K562 (cell line): ENCODE measurements around the gene ZNF124. TPM values are rescaled to one million over a fixed set of nuclear protein-coding genes. Genes with fewer than 3 reads are reported as not detected.

Experiments
- ATAC-seq: fragments of 200-7000 bp; cut with Tn5 transposase; 3 replicates; pipeline ENCODE4 v1.9.1; 2020; ENCODE audit warnings: moderate library complexity
- BruUV-seq: library from RNA; stranded (reverse); fragments of 400-500 nt; replicated peaks from 2 replicates; lab custom pipeline; 2021; lab: Mats Ljungman, UMichigan
- CTCF ChIA-PET: fragments of 300-600 bp; formaldehyde crosslinking; extraction: SDS; loops from one replicate; lab custom pipeline; 2021; ENCODE audit warnings: low intra/inter-chr PET ratio; lab: Yijun Ruan, JAX
- POLR2A ChIA-PET: fragments of 300-600, 350-650 bp; sonication (Branson Sonifier 250); formaldehyde crosslinking; extraction: SDS; loops from one replicate; lab custom pipeline; 2021; ENCODE audit warnings: antibody characterized with exemption, inconsistent platforms; lab: Yijun Ruan, JAX
- DNase-seq, 4 experiments: peaks; one replicate each; pipeline versions ENCODE4 v3.0.0 to v3.0.0-alpha.2; 2011 to 2018; ENCODE audit warnings: low spot score in 3 of 4, mixed read lengths in 3 of 4; ENCODE audit errors: extremely low read depth in 1 of 4
- FAIRE-seq: peaks from 2 replicates; lab custom pipeline; 2011; peaks lifted over from hg19 to GRCh38; lab: Jason Lieb, UNC
- H2AFZ ChIP-seq: 2 replicates; pipeline ENCODE4 v1.6.0; 2011; ENCODE audit warnings: low read depth, low read length, control low read depth, inconsistent platforms
- H3K27ac ChIP-seq: fragments of 200-600 bp; 3 replicates; pipeline ENCODE4 v1.8.0; 2011; ENCODE audit warnings: low read depth, mild to moderate bottlenecking, control low read depth, inconsistent platforms, low read length, moderate library complexity, mixed read lengths; ENCODE audit errors: extremely low read depth
- H3K27me3 ChIP-seq, 2 experiments: fragments of 300-600 bp in 1 of 2; 2 replicates in 1 of 2; 3 replicates in 1 of 2; pipeline versions ENCODE4 v1.6.0 to v1.8.0; 2011; ENCODE audit warnings: inconsistent platforms in 2 of 2, low read length in 2 of 2, mild to moderate bottlenecking in 1 of 2, mixed read lengths in 1 of 2, moderate library complexity in 1 of 2; ENCODE audit not compliant: control insufficient read depth in 2 of 2, insufficient read depth in 2 of 2
- H3K36me3 ChIP-seq: fragments of 300-600 bp; 3 replicates; pipeline ENCODE4 v1.8.0; 2011; ENCODE audit warnings: mild to moderate bottlenecking, low read length, inconsistent platforms; ENCODE audit not compliant: control insufficient read depth, insufficient read depth
- H3K4me1 ChIP-seq, 2 experiments: fragments of 200-600 bp in 1 of 2; replicated peaks in 1 of 2; 2 replicates in 1 of 2; 3 replicates in 1 of 2; pipeline versions ENCODE4 v1.5.1 to v1.8.0; 2011; ENCODE audit warnings: inconsistent platforms in 2 of 2, low read length in 2 of 2, mild to moderate bottlenecking in 1 of 2, mixed read lengths in 1 of 2, moderate library complexity in 1 of 2; ENCODE audit not compliant: control insufficient read depth in 2 of 2, insufficient read depth in 2 of 2
- H3K4me2 ChIP-seq: 2 replicates; pipeline ENCODE4 v1.6.1; 2011; ENCODE audit warnings: low read length, control low read depth, inconsistent platforms, mixed read lengths; ENCODE audit not compliant: insufficient read depth
- H3K4me3 ChIP-seq: fragments of 200-600 bp; sonication (generic), shearing (Covaris generic); 2 replicates; pipeline ENCODE4 v1.5.1; 2016; ENCODE audit warnings: control low read depth, inconsistent platforms
- H3K79me2 ChIP-seq: fragments of 200-600 bp; 3 replicates; pipeline ENCODE4 v1.8.0; 2011; ENCODE audit warnings: low read length, inconsistent platforms; ENCODE audit not compliant: control insufficient read depth, insufficient read depth
- H3K9ac ChIP-seq, 2 experiments: 2 replicates each; pipeline versions ENCODE4 v1.6.0 to v1.6.1; 2011; ENCODE audit warnings: low read depth in 2 of 2, low read length in 2 of 2, control low read depth in 1 of 2, inconsistent platforms in 1 of 2, mild to moderate bottlenecking in 1 of 2, mixed read lengths in 1 of 2; ENCODE audit not compliant: insufficient read depth in 1 of 2
- H3K9me1 ChIP-seq: one replicate; pipeline ENCODE4 v1.6.0; 2011; ENCODE audit warnings: inconsistent platforms, mild to moderate bottlenecking, low read length, moderate library complexity; ENCODE audit not compliant: control insufficient read depth, insufficient read depth
- H3K9me3 ChIP-seq: replicated peaks from 2 replicates; pipeline ENCODE4 v1.5.1; 2011; ENCODE audit warnings: low read depth, low read length, inconsistent platforms; ENCODE audit not compliant: control insufficient read depth, insufficient read depth
- H4K20me1 ChIP-seq: replicated peaks from 2 replicates; pipeline ENCODE4 v1.6.1; 2011; ENCODE audit warnings: low read length, inconsistent platforms, mixed read lengths; ENCODE audit not compliant: control insufficient read depth, insufficient read depth
- HDAC2 ChIP-seq: fragments of 450-650 bp; IDR thresholded peaks from 2 replicates; pipeline ENCODE4 v1.6.1; 2016; ENCODE audit warnings: mild to moderate bottlenecking
- KDM1A ChIP-seq, 2 experiments: fragments of 450-650 bp; IDR thresholded peaks; 2 replicates each; pipeline ENCODE4 v1.6.1; 2016; ENCODE audit warnings: mild to moderate bottlenecking in 2 of 2
- MAFK ChIP-seq: IDR thresholded peaks from 2 replicates; pipeline ENCODE4 v1.6.1; 2011; ENCODE audit warnings: low read length, improper control_type of control experiment
- MNT ChIP-seq, 2 experiments: fragments of 450-650 bp; conservative IDR thresholded peaks; 2 replicates each; pipeline ENCODE4 v1.6.1; 2017; ENCODE audit warnings: mild to moderate bottlenecking in 2 of 2, moderate library complexity in 2 of 2
- NCOR1 ChIP-seq: fragments of 450-650 bp; IDR thresholded peaks from 2 replicates; pipeline ENCODE4 v1.6.1; 2016; ENCODE audit warnings: mild to moderate bottlenecking, moderate library complexity
- RBM22 ChIP-seq: fragments of 200-400 bp; formaldehyde crosslinking; IDR thresholded peaks from 2 replicates; pipeline ENCODE4 v1.6.1; 2018; ENCODE audit warnings: low read length, low read depth; ENCODE audit not compliant: poor library complexity, severe bottlenecking
- TOE1 ChIP-seq, 2 experiments: fragments of 450-650 bp in 1 of 2; sonication (generic) in 1 of 2; formaldehyde crosslinking in 1 of 2; IDR thresholded peaks; 2 replicates each; pipeline versions ENCODE4 v1.7.1 to v1.8.0; 2016 to 2022; ENCODE audit warnings: borderline replicate concordance in 2 of 2, mild to moderate bottlenecking in 2 of 2, antibody characterized with exemption in 1 of 2, inconsistent platforms in 1 of 2, low read depth in 1 of 2, missing genetic modification reagents in 1 of 2, moderate library complexity in 1 of 2
- TRIM24 ChIP-seq, 2 experiments: fragments of 450-650 bp; IDR thresholded peaks; 2 replicates each; pipeline ENCODE4 v1.6.1; 2016
- VEZF1 ChIP-seq: fragments of 200-800 bp; sonication (Bioruptor generic); IDR thresholded peaks from 2 replicates; pipeline ENCODE4 v1.6.1; 2017; ENCODE audit warnings: missing genetic modification characterization, missing compliant biosample characterization
- ZBTB11 ChIP-seq, 3 experiments: fragments of 200-800 bp in 1 of 3; fragments of 250-450 bp in 1 of 3; fragments of 450-650 bp in 1 of 3; sonication (Bioruptor Pico) in 1 of 3; sonication (Bioruptor generic) in 1 of 3; formaldehyde crosslinking in 1 of 3; IDR thresholded peaks; 2 replicates each; pipeline versions ENCODE4 v1.6.1 to v1.8.0; 2016 to 2022; ENCODE audit warnings: mild to moderate bottlenecking in 2 of 3, missing genetic modification characterization in 2 of 3, missing compliant biosample characterization in 1 of 3, moderate library complexity in 1 of 3
- ZNF384 ChIP-seq: IDR thresholded peaks from 2 replicates; pipeline ENCODE4 v1.6.1; 2012; ENCODE audit warnings: low read depth, low read length, improper control_type of control experiment
- ZNF512 ChIP-seq: IDR thresholded peaks from 2 replicates; pipeline ENCODE4 v1.6.1; 2016; ENCODE audit warnings: missing genetic modification characterization, missing compliant biosample characterization
- WGBS: fragments of 100-300 bp; shearing (Covaris generic); methylation state at CpG from one replicate; pipeline ENCODE4 v1.1.6; 2016; ENCODE audit warnings: low coverage, mixed read lengths; ENCODE audit not compliant: insufficient coverage; ENCODE audit errors: missing lambda C conversion rate; 5-methylcytosine and 5-hydroxymethylcytosine counted together
- in situ Hi-C: fragments of 300-500 bp; cut with MboI; formaldehyde crosslinking; loops from 4 replicates; pipeline ENCODE4 v1.15.0; 2018; ENCODE audit warnings: inconsistent platforms, mixed read lengths
- intact Hi-C: fragments of 100-400 bp; cut with micrococcal nuclease; formaldehyde crosslinking; loops from 2 replicates; pipeline ENCODE4 v1.14.2; 2022
- polyA plus RNA-seq, 8 experiments: library from polyadenylated mRNA; depleted of rRNA in 4 of 8; stranded (reverse) in 5 of 8; unstranded in 3 of 8; fragments of >200 nt; fragmentation: Nextera tagmentation in 2 of 8; fragmentation: Illumina TruSeq in 1 of 8; extraction: Ambion mirVana in 2 of 8; extraction: Trizol in 1 of 8; gene quantifications; 2 replicates each; pipeline versions ENCODE4 v1.2.1 to v1.2.3, GENCODE V29; 2011 to 2014; ENCODE audit warnings: inconsistent platforms in 1 of 8, missing spikeins in 1 of 8
- total RNA-seq, 7 experiments: library from RNA; depleted of rRNA in 6 of 7; stranded (reverse); fragments of >200 nt in 6 of 7; fragmentation: Illumina TruSeq in 2 of 7; extraction: Trizol in 2 of 7; gene quantifications; 2 replicates each; pipeline versions ENCODE4 v1.2.1 to v1.2.3, GENCODE V29; 2011 to 2021; ENCODE audit warnings: low replicate concordance in 1 of 7

ZNF124 gene
- total and polyA plus RNA-seq, 9 of the 15 experiments (the other 6 are each of a cell fraction or from before 2014, with no cell fraction given): 7.6 to 71.5 (median 20.2) TPM

- TF ChIP-seq VEZF1 (no peak), ZNF512 (tag) (no peak), RBM22 (no peak), TOE1 (IDR thresholded peaks at IDR 0.05; ENCODE audit: borderline replicate concordance) (no peak), TOE1 (CRISPR knock-in tag; IDR thresholded peaks at IDR 0.05; ENCODE audit: borderline replicate concordance, low read depth) (no peak), MAFK (0 out of 2 replicates have a peak, but pooled peaks have one; percentile 1)
Observed at GRCh38 chr1:247210062-247210375, 38.2 kb upstream of the ZNF124 start (continued).

GRCh38 chr1:247209396-247209795, 37.6 kb upstream of the ZNF124 start:
- intact Hi-C loops: no loop called here
- Histone ChIP-seq H3K4me1 (peaks cover 16 to 24% of the 10 kb centered on the region in 2 experiments), H3K79me2 (peaks cover 54% of the 10 kb centered on the region), H3K4me2 (peak overlapping the region; percentile 86), H2AFZ (no peak overlapping the region), H3K9ac (peak overlapping the region; percentile 73 to 77), H3K27me3 (no peaks in the 10 kb centered on the region), H3K4me3 (peak overlapping the region; percentile 66), H3K36me3 (peaks cover 37% of the 10 kb centered on the region; the same call in 2 of the 3 replicates), H3K9me1 (peaks cover 5% of the 10 kb centered on the region), H3K9me3 (no peaks in the 10 kb centered on the region), H3K27ac (peak overlapping the region; percentile 80; the same call in 2 of the 3 replicates), H4K20me1 (0 out of 2 replicates have a peak, but pooled peaks cover 9% of the 10 kb centered on the region)
- FAIRE-seq (peak; percentile 46), ATAC-seq (no peak), DNase-seq (peak in 2 of 4 experiments; percentile 24 to 41)
- 7% methylated on average over 2 of the region's 2 CpGs for whole genome bisulfite sequencing
- in situ Hi-C loops: no loop called here
- ChIA-PET POLR2A (no interaction called here), CTCF (no interaction called here)
- TSS peak; percentile 51 for BruUV-seq
- 0 out of 4 replicates have a peak, but pooled peaks of 1 of the 2 experiments have one; percentile 23 for TF ChIP-seq TRIM24 (IDR thresholded peaks at IDR 0.05)
- peak; percentile 68 for TF ChIP-seq ZNF384
- TF ChIP-seq NCOR1: peak; percentile 40; the same call in 1 of the 2 replicates
- peak; percentile 74 to 84 for TF ChIP-seq KDM1A (IDR thresholded peaks at IDR 0.05)
- peak in 2 of 3 experiments; percentile 54 to 96; a peak in 3 of 6 replicates for TF ChIP-seq ZBTB11 (CRISPR knock-in tag; IDR thresholded peaks at IDR 0.05)
- 0 out of 4 replicates have a peak, but pooled peaks of 1 of the 2 experiments have one; percentile 16 for TF ChIP-seq MNT (conservative IDR thresholded peaks at IDR 0.05)
- TF ChIP-seq HDAC2: peak; percentile 54; the same call in 1 of the 2 replicates
